HepG2 (cell line): Measurements from ENCODE around the gene HSP90AB1. TPM values are rescaled to one million over a fixed set of nuclear protein-coding genes. Genes with fewer than 3 reads are reported as not detected.

Experiments
- NFATC3 ChIP-seq: sonication (generic); formaldehyde crosslinking; IDR thresholded peaks from 2 replicates; pipeline ENCODE4 v1.5.1; 2020; ENCODE audit warnings: mild to moderate bottlenecking, missing genetic modification reagents
- ZFP1 ChIP-seq: IDR thresholded peaks from 2 replicates; pipeline ENCODE4 v1.6.1; 2016
- ZNF225 ChIP-seq: sonication (generic); formaldehyde crosslinking; IDR thresholded peaks from 2 replicates; pipeline ENCODE4 v1.4.0; 2020; ENCODE audit warnings: mild to moderate bottlenecking, missing genetic modification reagents
- ZSCAN25 ChIP-seq: sonication (generic); formaldehyde crosslinking; IDR thresholded peaks from 2 replicates; pipeline ENCODE4 v1.8.0; 2022; ENCODE audit warnings: mild to moderate bottlenecking, missing genetic modification reagents
- polyA plus RNA-seq, 8 experiments: library from polyadenylated mRNA; depleted of rRNA in 3 of 8; stranded (reverse) in 7 of 8; unstranded in 1 of 8; fragments of >200 nt; fragmentation: Illumina TruSeq in 4 of 8; extraction: Trizol in 4 of 8; gene quantifications; 2 replicates each; pipeline versions ENCODE4 v1.2.1 to v1.2.3, GENCODE V29; 2011 to 2016; ENCODE audit warnings: low read depth in 4 of 8, missing spikeins in 1 of 8, mixed read lengths in 1 of 8; ENCODE audit not compliant: insufficient read depth in 1 of 8
- total RNA-seq, 5 experiments: library from RNA; depleted of rRNA; stranded (reverse); fragments of >200 nt; fragmentation: Illumina TruSeq; extraction: Trizol; gene quantifications; 2 replicates each; pipeline ENCODE4 v1.2.3, GENCODE V29; 2016; ENCODE audit warnings: low read depth in 1 of 5
- TF ChIP-seq, protein P1 (sequence below): IDR thresholded peaks from 2 replicates; pipeline ENCODE4 v1.6.1; 2018; ENCODE audit warnings: missing genetic modification reagents, mild to moderate bottlenecking, missing compliant biosample characterization
- TF ChIP-seq, protein P2 (sequence below): IDR thresholded peaks from 2 replicates; pipeline ENCODE4 v1.6.1; 2016; ENCODE audit warnings: low read depth, missing genetic modification reagents, missing compliant biosample characterization
- TF ChIP-seq, protein P3 (sequence below): IDR thresholded peaks from 2 replicates; pipeline ENCODE4 v1.6.1; 2018; ENCODE audit warnings: missing genetic modification reagents
- TF ChIP-seq, protein P4 (sequence below), 2 experiments: sonication (generic) in 1 of 2; formaldehyde crosslinking in 1 of 2; IDR thresholded peaks; 2 replicates each; pipeline versions ENCODE4 v1.4.0 to v1.6.1; 2018 to 2020; ENCODE audit warnings: missing genetic modification reagents in 2 of 2, borderline replicate concordance in 1 of 2, low read depth in 1 of 2, mild to moderate bottlenecking in 1 of 2, missing biosample characterization in 1 of 2
- TF ChIP-seq, protein P5 (sequence below): sonication (generic); formaldehyde crosslinking; IDR thresholded peaks from 2 replicates; pipeline ENCODE4 v1.4.0; 2020; ENCODE audit warnings: missing genetic modification reagents
- TF ChIP-seq, protein P6 (sequence below): sonication (generic); formaldehyde crosslinking; IDR thresholded peaks from 2 replicates; pipeline ENCODE4 v1.4.0; 2020; ENCODE audit warnings: missing genetic modification reagents, low read depth, mild to moderate bottlenecking, borderline replicate concordance

HSP90AB1 gene
- total and polyA plus RNA-seq, 2 of the 13 experiments (the other 11 are each of a cell fraction or from before 2014, with no cell fraction given), result 1,325 to 1,472 TPM

DNA sequence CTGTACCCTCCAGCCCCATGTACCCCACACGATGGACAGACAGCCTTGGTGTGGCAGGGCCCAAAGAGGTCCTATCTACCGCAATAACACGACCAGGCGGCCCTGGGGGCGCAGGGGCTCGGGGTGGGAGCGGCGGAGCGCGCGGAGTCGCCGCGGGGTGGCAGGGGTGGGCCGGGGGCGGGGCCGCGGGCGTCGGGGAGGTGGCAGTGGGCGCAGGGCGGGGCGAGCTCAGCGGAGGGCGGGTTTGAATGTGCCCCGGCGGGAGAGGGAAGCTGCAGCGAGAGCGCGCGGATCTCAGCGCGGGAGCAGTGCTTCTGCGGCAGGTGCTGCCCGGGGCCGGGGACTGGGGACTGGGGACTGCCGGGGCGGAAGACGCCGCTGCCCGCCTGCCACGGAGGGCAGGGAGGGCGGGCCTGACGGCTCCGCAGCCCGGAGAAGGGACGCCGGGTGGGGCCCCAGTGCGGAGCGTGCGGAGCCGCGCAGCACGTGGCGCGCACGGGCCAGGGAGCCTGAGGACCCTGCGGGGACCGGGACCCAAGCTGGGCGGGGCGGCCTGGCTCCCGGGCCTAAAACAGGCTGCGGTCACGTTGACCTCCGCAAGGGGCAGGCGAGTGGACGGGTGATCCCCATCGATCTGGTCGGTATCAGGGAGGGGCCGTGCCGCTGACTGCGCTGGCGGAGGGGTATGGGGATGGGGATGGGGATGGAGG, 23.4 kb upstream of the HSP90AB1 start, which contains the start of gene SLC29A1 (continued):
- TF ChIP-seq, protein P1, sequence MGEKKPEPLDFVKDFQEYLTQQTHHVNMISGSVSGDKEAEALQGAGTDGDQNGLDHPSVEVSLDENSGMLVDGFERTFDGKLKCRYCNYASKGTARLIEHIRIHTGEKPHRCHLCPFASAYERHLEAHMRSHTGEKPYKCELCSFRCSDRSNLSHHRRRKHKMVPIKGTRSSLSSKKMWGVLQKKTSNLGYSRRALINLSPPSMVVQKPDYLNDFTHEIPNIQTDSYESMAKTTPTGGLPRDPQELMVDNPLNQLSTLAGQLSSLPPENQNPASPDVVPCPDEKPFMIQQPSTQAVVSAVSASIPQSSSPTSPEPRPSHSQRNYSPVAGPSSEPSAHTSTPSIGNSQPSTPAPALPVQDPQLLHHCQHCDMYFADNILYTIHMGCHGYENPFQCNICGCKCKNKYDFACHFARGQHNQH (CRISPR knock-in tag), result 0 out of 2 replicates have a peak, but pooled peaks have one; percentile 35
- TF ChIP-seq, protein P2, sequence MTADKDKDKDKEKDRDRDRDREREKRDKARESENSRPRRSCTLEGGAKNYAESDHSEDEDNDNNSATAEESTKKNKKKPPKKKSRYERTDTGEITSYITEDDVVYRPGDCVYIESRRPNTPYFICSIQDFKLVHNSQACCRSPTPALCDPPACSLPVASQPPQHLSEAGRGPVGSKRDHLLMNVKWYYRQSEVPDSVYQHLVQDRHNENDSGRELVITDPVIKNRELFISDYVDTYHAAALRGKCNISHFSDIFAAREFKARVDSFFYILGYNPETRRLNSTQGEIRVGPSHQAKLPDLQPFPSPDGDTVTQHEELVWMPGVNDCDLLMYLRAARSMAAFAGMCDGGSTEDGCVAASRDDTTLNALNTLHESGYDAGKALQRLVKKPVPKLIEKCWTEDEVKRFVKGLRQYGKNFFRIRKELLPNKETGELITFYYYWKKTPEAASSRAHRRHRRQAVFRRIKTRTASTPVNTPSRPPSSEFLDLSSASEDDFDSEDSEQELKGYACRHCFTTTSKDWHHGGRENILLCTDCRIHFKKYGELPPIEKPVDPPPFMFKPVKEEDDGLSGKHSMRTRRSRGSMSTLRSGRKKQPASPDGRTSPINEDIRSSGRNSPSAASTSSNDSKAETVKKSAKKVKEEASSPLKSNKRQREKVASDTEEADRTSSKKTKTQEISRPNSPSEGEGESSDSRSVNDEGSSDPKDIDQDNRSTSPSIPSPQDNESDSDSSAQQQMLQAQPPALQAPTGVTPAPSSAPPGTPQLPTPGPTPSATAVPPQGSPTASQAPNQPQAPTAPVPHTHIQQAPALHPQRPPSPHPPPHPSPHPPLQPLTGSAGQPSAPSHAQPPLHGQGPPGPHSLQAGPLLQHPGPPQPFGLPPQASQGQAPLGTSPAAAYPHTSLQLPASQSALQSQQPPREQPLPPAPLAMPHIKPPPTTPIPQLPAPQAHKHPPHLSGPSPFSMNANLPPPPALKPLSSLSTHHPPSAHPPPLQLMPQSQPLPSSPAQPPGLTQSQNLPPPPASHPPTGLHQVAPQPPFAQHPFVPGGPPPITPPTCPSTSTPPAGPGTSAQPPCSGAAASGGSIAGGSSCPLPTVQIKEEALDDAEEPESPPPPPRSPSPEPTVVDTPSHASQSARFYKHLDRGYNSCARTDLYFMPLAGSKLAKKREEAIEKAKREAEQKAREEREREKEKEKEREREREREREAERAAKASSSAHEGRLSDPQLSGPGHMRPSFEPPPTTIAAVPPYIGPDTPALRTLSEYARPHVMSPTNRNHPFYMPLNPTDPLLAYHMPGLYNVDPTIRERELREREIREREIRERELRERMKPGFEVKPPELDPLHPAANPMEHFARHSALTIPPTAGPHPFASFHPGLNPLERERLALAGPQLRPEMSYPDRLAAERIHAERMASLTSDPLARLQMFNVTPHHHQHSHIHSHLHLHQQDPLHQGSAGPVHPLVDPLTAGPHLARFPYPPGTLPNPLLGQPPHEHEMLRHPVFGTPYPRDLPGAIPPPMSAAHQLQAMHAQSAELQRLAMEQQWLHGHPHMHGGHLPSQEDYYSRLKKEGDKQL (CRISPR knock-in tag), result peak; percentile 66; the same call in 1 of the 2 replicates
- TF ChIP-seq ZFP1 (CRISPR knock-in tag) (no peak), ZNF225 (CRISPR knock-in tag) (0 out of 2 replicates have a peak, but pooled peaks have one; percentile 32), NFATC3 (CRISPR knock-in tag) (no peak), ZSCAN25 (peak; percentile 34; the same call in 1 of the 2 replicates)
- TF ChIP-seq, protein P3, sequence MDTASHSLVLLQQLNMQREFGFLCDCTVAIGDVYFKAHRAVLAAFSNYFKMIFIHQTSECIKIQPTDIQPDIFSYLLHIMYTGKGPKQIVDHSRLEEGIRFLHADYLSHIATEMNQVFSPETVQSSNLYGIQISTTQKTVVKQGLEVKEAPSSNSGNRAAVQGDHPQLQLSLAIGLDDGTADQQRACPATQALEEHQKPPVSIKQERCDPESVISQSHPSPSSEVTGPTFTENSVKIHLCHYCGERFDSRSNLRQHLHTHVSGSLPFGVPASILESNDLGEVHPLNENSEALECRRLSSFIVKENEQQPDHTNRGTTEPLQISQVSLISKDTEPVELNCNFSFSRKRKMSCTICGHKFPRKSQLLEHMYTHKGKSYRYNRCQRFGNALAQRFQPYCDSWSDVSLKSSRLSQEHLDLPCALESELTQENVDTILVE (CRISPR knock-in tag), result no peak
- TF ChIP-seq, protein P4, sequence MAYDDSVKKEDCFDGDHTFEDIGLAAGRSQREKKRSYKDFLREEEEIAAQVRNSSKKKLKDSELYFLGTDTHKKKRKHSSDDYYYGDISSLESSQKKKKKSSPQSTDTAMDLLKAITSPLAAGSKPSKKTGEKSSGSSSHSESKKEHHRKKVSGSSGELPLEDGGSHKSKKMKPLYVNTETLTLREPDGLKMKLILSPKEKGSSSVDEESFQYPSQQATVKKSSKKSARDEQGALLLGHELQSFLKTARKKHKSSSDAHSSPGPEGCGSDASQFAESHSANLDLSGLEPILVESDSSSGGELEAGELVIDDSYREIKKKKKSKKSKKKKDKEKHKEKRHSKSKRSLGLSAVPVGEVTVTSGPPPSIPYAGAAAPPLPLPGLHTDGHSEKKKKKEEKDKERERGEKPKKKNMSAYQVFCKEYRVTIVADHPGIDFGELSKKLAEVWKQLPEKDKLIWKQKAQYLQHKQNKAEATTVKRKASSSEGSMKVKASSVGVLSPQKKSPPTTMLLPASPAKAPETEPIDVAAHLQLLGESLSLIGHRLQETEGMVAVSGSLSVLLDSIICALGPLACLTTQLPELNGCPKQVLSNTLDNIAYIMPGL (CRISPR knock-in tag; IDR thresholded peaks at IDR 0.05; ENCODE audit: borderline replicate concordance in 1 of 2, low read depth in 1 of 2), result peak; percentile 70 to 85; a peak in 3 of 4 replicates
- TF ChIP-seq, protein P5, sequence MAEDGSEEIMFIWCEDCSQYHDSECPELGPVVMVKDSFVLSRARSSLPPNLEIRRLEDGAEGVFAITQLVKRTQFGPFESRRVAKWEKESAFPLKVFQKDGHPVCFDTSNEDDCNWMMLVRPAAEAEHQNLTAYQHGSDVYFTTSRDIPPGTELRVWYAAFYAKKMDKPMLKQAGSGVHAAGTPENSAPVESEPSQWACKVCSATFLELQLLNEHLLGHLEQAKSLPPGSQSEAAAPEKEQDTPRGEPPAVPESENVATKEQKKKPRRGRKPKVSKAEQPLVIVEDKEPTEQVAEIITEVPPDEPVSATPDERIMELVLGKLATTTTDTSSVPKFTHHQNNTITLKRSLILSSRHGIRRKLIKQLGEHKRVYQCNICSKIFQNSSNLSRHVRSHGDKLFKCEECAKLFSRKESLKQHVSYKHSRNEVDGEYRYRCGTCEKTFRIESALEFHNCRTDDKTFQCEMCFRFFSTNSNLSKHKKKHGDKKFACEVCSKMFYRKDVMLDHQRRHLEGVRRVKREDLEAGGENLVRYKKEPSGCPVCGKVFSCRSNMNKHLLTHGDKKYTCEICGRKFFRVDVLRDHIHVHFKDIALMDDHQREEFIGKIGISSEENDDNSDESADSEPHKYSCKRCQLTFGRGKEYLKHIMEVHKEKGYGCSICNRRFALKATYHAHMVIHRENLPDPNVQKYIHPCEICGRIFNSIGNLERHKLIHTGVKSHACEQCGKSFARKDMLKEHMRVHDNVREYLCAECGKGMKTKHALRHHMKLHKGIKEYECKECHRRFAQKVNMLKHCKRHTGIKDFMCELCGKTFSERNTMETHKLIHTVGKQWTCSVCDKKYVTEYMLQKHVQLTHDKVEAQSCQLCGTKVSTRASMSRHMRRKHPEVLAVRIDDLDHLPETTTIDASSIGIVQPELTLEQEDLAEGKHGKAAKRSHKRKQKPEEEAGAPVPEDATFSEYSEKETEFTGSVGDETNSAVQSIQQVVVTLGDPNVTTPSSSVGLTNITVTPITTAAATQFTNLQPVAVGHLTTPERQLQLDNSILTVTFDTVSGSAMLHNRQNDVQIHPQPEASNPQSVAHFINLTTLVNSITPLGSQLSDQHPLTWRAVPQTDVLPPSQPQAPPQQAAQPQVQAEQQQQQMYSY (CRISPR knock-in tag), result peak; percentile 46; the same call in 1 of the 2 replicates
- TF ChIP-seq, protein P6, sequence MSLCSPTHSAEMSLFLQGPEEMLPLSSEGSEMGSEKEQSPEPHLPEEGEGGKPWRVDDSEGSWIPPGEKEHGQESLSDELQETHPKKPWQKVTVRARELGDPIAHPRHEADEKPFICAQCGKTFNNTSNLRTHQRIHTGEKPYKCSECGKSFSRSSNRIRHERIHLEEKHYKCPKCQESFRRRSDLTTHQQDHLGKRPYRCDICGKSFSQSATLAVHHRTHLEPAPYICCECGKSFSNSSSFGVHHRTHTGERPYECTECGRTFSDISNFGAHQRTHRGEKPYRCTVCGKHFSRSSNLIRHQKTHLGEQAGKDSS (CRISPR knock-in tag), result peak; percentile 31; the same call in 1 of the 2 replicates
